ENCODE measurements around the gene MFSD12.

The MFSD12 gene

DNA sequence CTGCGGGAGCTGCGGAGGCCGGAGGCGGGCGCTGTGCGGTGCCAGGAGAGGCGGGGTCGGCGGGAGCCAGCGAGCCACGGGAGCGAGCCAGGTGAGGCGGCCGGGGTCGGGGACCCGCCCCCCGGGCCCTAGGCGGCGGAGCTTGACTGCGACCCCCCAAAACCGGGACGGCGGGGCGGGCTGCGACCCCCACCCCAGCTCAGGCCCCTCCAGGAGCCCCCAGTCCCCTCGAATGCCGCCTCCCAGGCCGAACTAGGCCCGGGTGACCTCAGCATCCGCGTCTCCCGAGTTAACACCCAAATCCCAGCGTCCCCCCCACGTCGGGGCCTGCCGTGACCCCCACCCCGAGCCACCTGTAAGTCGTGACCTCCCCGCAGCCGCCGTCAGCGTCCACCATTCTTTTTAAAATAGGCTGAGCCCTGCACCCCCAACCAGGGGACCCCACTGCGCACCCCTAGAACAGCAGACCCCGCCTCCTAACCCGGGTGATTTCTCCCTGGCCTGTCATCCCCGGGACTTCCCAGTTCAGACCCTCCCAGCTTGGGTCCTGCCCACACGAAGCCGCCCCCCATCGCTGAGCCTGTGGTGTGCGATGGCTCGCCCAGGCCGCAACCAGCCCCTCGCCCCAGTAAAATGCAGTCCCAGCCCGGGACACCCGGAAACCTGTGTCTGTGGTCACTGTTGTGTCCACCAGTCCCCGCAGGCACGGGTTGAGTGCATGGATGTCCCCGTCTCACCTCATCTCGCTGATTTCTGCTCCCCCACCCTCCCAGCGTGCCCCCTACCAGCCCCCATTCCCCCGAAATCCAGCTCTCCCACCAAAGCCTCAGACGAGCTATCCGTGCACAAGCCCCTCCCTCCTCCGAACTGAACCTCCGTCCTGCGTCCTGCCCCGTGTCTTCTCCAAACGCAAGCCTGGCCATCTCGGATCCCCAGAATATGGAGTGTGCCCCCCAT is 50.7 kb downstream of the MFSD12 start:
- DNase-seq (ENCODE audit: low read depth), result no peak

DNA sequence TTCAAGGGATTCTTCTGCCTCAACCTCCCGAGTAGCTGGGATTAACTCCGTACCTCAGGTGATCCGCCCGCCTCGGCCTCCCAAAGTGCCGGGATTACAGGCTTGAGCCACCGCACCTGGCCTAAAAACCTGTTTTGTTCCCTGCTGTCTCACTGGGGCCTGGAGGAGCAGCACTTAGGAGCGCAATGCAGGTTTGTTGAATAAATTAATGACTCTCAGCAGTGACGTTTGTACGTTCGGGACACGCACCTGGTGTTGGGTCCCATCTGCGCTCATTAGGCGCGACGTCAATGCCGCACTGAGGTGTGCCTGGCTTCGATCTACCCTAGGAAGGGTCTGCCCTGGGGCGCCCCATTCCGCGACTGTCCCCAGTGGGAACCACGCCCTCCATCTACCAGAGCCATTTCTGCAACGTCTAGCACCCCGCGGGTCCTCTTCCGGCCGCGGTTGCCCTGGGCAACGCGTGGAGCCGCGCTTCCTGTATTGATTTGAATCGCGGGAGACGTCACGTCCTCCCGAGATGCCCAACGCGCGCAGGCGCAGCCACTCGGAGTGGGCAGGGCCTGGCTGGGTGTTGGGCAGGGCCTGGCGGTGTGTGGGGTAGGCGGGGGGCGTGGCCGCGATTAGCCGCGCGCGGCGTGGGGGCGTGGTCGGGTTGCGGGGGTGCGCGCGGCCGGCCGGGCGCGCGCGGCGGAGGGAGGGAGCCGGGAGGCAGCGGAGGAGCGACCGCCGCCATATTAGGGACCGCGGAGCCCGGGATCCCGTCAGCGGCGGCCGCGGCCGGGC is 51.6 kb downstream of the MFSD12 start, which contains the start of gene FZR1:
Gene FZR1 (plus strand): TSS at position 714 of the 786 bp plus-strand sequence. CDS start 16,679 bp downstream, outside the sequence.
- peak; percentile 100 for DNase-seq (ENCODE audit: low read depth)

DNA sequence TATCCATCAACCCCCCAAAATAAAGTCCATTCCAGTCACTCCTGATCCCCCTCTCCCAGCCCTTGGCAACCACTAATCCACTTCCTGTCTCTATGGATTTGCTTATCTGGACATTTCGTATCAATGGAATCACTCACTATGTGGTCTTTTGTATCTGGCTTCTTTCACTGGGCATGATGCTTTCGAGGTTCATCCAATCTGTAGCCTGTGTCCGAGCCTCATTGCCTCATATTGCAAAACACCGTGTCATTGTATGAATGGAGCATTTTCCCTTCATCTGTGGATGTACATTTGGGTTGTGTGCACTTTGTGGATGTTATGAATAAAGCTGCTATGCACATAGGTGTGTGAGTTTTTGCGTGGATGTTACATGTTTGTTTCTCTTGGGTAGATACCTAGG is 52.7 kb downstream of the MFSD12 start:
- DNase-seq (ENCODE audit: low read depth), result no peak

DNA sequence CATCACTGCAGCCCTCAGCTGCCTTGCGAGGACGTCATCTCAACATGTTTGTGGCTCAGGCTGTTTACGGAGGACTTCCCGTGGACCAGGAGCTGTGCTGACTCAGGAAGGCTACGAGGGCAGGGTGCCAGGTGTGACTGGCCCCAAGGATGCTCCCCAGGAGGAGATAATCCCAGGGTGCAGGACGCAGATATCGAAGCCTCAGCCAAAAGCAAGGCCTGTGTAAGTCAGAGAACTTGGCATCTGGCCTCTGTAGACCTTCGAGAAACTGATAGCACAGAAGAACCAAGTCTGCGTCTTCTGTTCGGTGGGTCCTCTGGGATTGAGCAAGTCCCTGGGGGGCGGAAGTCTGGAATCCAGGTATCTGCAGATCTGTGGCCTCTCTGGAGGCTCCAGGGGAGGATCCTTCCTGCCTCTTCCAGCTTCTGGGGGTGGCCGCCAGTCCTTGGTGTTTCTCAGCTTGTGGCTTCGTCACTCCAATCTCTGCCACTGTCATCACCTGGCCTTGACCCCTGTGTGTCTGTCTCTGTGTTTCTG is 54.3 kb downstream of the MFSD12 start:
- DNase-seq (ENCODE audit: low read depth), result no peak

DNA sequence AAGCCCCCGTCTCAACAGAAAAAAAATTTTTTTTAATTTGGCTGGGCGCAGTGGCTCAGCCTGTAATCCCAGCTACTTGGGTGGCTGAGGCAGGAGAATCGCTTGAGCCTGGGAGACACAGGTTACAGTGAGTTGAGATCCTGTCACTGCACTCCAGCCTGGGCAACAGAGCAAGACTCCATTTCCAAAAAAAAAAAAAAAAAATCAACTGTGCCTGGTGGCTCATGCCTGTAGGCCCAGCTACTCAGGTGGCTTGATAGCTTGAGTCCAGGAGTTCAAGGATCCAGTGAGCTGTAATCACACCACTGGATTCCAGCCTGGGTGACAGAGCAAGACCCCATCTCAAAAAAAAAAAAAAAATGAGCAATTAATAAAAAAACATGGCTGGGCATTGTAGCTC is 55.6 kb downstream of the MFSD12 start:
- no peak for DNase-seq (ENCODE audit: low read depth)

DNA sequence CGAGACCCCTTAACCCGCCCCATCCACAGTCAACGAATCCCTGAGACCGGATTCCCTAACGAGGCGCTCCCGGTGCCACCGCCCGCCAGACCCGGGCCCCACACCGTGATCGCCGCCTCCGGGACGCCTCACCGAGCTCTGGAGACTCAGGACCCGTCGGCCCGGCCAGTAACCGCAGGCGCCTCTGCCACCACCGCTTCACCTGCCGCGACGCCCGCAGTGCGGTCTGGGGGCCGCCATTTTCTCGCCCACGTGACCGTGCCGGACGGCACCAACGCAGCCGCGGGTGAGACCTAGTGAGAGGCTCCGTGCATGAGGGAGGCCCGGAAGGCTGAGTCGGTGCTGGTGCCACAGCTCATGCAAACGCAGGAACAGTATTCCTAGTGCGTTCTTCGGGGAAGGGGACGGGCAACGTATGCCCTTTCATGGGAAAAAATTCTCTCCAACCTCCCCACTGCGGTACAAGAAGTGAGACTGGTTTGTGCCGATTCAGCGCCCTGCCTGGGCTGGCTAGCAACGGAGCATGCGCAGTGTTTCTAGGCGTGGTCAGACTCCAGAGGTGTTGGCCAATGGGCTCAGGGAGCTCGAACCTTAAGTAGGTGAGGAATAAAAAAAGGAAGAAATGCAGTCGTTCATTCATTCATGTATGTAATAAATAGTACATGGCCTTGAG is 56.8 kb downstream of the MFSD12 start, which contains the start of gene DOHH:
Gene DOHH (minus strand): TSS at position 246 of the 673 bp plus-strand sequence. CDS start 3,860 bp downstream, outside the sequence.
- DNase-seq (ENCODE audit: low read depth), result peak; percentile 89

DNA sequence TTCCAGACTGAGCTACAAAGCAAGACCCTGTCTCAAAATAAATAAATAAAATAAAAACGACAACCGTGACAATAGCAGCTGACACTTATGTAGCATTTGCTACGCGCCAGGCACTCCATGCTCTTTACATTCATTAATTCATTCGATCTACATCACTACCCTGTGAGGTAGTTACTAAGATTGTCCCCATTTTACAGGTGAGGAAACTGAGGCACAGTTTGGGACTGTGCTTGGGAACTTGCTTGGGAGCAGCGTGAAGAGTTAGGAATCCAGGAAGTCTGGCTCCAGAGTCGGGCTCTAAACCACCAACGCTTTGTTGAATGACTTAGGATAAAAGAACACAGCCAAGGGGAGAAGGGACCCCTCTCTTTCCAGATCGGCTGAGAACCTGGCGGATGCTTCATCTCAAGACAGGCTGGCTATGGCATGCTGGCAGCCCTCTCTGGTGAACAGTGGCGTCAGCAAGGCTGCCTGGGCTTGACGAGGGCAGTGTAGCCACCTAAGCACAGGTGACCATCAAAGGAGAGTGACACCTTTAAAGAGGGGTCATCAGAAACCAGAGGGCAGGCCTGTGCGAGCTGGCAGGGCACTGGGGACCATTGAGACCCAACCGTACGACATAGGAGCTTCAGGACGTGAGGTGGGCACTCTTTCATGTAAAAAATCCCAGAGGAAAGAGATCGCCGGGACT is 57.5 kb downstream of the MFSD12 start:
- no peak for DNase-seq (ENCODE audit: low read depth)

DNA sequence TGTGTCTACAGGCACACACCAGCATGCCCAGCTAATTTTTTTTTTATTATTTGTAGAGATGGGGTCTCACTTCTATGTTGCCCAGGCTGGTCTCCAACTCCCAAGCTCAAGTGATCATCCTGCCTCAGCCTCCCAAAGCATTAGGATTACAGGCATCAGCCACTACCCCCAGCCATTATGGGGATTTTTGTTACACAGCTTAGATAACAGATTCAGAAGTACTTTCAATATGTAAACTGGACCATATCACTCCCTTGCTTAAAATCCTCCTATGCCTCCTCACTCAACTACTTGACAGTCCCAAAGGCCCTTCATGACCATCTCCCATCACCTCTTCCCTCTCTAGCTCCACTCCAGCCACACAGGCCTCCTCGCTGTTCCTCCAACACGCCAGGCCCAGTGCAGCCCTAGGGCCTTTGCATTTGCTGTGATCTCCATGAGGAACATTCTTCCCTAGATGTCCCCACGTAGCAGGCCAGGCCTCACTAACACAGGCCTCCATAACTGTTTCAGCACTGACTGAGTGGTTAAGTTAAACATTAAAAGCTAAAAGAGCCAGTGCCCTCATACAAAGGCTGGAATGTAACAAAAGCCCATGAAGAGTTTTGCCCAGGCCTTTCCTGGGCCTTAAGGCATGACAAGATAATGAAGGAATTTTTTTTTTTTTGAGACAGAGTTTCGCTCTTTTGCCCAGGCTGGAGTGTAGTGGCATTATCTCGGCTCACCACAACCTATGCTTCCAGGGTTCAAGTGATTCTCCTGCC is 59.4 kb downstream of the MFSD12 start:
- no peak for DNase-seq (ENCODE audit: low read depth)

DNA sequence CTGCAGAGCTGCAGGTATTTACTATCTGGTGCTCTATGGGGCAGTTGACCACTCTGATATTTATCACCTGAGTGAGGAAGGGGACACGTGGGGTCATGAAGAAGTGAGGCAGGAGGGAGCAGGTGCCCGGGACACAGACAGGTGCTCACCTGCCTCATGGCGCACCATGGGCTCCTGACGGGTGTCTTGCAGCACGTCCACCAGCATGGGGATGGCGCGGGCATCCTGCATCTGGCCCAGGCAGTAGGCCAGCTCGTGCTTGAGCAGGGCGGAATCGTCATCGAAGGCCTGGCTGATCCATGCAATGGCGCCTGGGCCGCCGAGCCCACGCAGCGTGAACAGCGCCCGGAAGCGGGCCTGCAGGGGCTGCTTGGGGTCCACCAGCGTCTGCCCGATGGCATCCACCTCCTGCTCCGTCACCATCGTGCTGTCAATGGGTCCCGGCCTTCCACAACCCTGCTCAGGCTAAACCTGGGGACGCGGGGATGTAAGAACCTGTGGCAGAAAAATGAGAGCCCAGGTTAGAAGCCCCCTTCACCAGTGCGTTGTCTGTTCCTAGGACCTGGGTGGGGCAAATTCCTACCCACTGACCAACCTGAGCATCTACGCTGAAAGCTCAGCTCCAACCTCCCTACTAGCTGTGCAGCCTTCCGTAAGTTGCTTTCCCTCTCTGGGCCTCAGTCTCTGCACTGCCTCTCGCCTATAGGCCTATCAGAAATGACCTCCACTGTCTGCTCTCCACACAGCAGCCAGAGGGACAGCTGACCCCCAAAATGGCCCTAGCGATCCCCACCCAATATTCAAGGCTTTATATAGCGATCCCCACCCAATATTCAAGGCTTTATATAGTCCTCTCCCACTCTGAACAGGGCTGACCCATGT is 60.8 kb downstream of the MFSD12 start:
- no peak for DNase-seq (ENCODE audit: low read depth)

DNA sequence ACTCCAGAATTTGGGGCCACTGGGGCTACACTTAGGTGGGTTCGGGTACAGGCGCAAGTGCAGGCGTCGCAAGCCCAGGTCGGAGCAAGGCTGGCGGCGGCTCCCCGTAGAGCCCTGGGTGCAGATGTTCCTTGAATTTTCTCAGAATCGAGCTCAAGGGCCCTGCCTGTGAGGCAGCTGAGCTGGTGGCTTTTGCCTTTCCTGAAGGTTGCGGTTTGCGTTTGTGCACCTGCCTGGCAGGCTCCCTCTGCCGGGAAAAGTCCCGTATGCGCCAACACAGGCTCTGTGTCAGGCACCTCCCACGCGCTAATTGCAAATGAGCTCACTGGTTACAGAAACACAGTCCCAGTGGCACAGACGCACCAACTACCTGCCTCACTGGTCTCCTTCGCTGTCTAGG is 62.8 kb downstream of the MFSD12 start:
- DNase-seq (ENCODE audit: low read depth), result peak; percentile 44

All from activated T-helper 9 cell treated with anti-CD3 and anti-CD28 coated beads, Interleukin-2, amount 50 U/mL, for 16 hours (primary cell).